NAMALWA (cell line): ENCODE results near the gene PHF20.
"Not testable (repeated sequence)": the region's sequence is repeated elsewhere in the genome, so short reads cannot be mapped to it uniquely, and the experiment has no call there.

Experiments used
- DNase-seq: peaks from one replicate; pipeline ENCODE4 v3.0.0-alpha.2; 2015; ENCODE audit warnings: low spot score

PHF20 gene

GRCh38 chr20:35929301-35929700 lies 157.5 kb downstream of the PHF20 start:
- DNase-seq = no peak

GRCh38 chr20:35934050-35934449 lies 162.2 kb downstream of the PHF20 start:
- no peak for DNase-seq

DNA sequence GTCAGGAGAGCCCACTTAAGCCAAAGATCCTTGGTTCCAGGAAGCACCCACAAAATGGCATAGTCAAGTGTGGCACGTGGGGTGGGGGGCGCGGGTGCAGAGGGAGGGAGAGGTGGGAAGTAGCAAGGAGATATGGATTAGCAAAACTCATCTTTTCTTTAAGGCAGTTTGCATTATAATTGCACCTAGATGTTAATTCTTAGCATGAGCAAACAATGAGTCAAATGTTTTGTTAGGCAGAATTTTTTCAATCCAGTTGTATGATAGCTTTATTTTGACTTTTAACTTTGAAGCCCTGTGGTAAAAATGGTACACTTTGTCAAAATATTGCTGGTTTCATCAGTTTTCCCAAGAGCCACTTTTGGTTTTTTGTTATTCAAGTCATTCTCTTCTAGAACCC lies 167.4 kb downstream of the PHF20 start:
- no peak for DNase-seq

DNA sequence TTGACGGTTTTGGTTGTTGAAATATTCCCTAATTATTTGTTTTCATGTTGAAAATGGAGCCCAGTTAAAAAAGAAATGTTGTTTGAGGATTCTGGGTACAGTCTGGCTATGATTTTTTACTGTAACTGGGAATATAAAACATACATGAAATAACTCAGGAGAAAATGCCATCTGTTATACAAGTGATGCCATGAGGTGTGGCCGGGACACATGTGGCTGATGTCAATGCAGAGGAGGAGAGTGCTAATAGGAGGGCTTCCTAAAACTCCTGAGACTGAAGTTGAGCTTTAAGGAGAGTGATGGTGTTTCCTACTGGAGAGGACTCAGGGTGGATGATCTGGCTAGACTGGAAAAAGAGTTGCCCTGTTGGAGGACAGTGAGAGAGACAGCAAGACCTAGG lies 169.8 kb downstream of the PHF20 start:
- no peak for DNase-seq

- no peak for DNase-seq
These were observed 170.4 kb downstream of the PHF20 start for GRCh38 chr20:35942243-35942642.

- peak; percentile 70 for DNase-seq
These were observed 175.7 kb downstream of the PHF20 start for GRCh38 chr20:35947489-35947888.

DNA sequence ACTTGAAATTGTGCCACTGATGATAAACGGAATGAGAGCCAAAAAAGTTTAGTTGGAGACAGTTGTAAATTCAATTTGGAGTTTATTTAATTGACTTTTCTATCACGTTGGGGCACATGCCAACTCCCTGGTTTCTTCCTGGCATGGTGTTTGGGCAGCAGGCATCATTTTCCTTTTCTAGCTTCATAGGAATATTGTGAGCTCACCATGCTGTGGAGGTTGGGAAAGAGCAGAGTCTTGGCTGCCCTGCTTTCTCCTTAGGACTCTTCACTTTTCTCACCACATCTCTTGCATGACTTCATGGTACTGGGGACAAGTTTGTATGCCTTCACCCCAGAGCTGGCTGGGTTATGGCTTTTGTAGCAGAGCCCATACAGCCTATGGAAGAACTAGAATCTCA lies 176.1 kb downstream of the PHF20 start:
- no peak for DNase-seq

GRCh38 chr20:35950093-35950492 lies 178.3 kb downstream of the PHF20 start:
- no peak for DNase-seq

GRCh38 chr20:35952080-35952479 lies 180.3 kb downstream of the PHF20 start:
- DNase-seq = not testable (repeated sequence)

DNA sequence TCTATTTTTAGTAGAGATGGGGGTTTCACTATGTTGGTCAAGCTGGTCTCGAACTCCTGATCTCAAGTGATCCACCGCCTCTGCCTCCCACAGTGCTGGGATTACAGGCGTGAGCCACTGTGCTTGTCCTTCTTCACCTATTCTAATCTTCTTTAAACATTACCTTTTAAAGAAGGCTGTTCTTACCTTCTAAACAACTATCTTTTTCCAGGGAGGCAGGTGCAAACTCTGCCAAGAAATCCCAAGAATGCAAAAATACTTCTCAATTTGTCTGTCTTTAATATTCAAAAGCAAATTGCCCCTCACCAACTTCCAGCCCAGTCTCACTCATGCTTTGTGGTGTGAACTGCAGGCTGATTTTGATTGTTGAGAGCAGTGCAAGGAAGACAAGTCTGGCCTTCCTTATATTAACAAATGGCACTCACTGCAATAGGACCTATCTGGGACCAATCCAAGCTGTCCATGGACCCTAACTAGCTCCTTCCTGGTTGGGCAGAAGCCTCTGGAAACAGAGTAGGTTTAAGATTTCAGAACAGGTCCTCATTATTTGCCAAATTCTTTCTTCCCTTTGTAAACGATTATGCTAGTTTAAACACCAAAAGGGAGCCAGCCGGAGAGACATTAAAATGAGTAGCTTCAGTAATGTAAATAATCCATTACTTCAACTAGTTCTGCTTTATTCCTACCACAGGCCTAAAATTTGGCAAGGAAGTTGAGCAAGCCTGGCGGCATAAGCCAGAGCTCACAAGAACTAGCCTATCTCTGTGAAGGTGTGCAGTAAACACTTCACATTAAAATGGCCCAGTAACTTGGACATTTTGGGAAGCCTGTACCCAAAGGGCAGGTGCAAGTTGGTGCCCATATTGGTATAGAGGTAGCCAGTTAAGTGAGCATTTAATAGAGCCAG lies 180.9 kb downstream of the PHF20 start:
- DNase-seq = peak; percentile 58

GRCh38 chr20:35953387-35954199 lies 181.8 kb downstream of the PHF20 start:
- peak; percentile 71 for DNase-seq

GRCh38 chr20:35954200-35954906 lies 182.5 kb downstream of the PHF20 start, which contains the start of gene SCAND1:
TSS of gene SCAND1 (minus strand) at chr20:35954502. CDS start at chr20:35954284, 218 bp downstream.
- peak; percentile 98 for DNase-seq

- peak; percentile 67 for DNase-seq
These were observed 183.1 kb downstream of the PHF20 start for GRCh38 chr20:35954907-35955251.

DNA sequence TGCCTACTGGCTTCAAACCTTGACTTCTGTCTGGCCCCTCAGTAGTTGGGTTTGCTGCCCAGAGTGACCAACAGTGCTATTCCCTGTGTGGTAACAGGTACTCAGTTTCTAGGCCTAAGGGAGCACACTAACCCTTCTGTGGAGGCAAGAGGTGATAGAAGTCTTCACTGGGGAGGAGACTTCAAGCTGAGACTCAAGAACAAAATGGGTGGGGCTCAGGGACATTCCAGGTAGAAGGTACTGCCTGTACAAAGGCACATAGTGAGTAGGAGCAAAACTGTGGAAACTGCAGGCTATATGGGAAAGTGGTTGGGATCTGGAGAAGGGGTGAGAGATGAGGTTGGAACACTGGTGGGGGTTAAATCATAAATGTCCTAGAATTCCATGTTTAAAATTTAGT lies 184.8 kb downstream of the PHF20 start:
- DNase-seq = no peak

DNA sequence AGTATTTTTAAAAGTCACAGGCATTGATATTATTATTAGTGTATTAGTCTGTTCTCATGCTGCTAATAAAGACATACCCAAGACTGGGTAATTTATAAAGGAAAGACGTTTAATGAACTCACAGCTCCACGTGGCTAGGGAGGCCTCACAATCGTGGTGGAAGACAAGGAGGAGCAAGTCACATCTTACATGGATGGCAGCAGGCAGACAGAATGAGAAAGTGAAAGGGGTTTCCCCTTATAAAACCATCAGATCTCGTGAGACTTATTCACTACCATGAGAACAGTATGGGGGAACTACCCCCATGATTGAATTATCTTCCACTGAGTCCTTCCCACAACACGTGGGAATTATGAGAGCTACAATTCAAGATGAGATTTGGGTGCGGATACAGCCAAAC lies 187.5 kb downstream of the PHF20 start:
- DNase-seq = not testable (repeated sequence)

GRCh38 chr20:35963878-35964277 lies 192.1 kb downstream of the PHF20 start:
- DNase-seq = no peak

DNA sequence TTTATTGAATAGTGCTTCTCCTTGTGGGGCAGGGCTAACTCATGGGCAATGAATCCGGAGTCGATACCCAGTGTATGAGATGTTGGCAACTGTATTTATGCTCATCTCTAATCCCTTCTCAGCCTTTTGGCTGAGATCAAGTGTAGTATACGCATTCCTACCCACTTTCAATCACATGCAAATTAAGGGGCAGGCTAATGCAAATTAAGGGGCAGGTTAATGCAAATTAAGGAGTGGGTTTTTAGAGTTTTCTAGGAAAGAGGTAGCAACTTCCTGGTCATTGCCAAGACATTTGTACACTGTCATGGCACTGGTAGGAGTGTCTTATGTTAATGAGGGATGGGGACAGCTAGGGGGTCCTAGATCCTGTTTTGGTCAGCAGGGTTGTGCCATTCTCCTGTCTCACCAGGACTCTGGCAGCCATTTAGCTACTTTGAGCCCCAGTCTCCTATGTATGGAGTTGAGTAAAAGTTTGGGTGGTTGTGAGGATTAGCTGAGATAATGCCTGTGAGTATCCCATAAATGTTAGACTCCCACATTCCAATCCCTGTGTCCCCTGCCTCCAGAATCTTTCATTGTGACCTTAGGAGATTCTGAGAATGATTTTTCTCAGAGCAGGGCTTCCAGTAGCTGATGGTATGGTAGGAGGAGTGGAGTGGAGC lies 196.3 kb downstream of the PHF20 start, which contains the start of gene CNBD2:
Gene CNBD2, plus strand, starts transcription at position 612 of the 662 bp plus-strand sequence. CDS start 173 bp downstream, outside the sequence.
- DNase-seq = peak; percentile 71

- no peak for DNase-seq
These were observed 197.1 kb downstream of the PHF20 start for GRCh38 chr20:35968930-35969329.

- no peak for DNase-seq
These were observed 200.2 kb downstream of the PHF20 start for GRCh38 chr20:35971981-35972380.

- DNase-seq = no peak
These were observed 200.6 kb downstream of the PHF20 start for GRCh38 chr20:35972462-35972861.

GRCh38 chr20:35974256-35974655 lies 202.4 kb downstream of the PHF20 start:
- DNase-seq = no peak
